GM21529 (cell line): Measurements from ENCODE around the gene SPOPL.
"Not testable (repeated sequence)": the region's sequence is repeated elsewhere in the genome, so short reads cannot be mapped to it uniquely, and the experiment has no call there.

Experiments
- ATAC-seq: cut with Tn5 transposase; IDR thresholded peaks from one replicate; pipeline ENCODE4 v1.9.1; 2021; ENCODE audit not compliant: unreplicated experiment

The SPOPL gene

GRCh38 chr2:138522556-138522955 is 21.0 kb downstream of the SPOPL start:
- peak; percentile 81 for ATAC-seq

GRCh38 chr2:138523018-138523672 is 21.6 kb downstream of the SPOPL start:
- peak; percentile 53 for ATAC-seq

DNA sequence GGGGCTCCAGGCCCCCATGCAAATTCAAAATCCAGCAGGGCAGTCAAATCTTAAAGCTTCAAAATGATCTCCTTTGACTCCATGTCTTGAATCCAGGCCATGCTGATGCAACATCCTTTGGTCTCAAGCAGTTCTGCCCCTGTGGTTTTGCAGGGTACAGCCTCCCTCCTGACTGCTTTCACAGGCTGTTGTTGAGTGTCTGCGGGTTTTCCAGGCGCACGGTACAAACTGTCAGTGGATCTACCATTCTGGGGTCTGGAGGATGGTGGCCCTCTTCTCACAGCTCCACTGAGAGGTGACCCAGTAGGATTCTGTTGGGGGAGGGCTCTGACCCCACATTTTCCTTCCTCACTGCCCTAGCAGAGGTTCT is 22.1 kb downstream of the SPOPL start:
- ATAC-seq, result peak; percentile 30

- ATAC-seq, result not testable (repeated sequence)
Measured at GRCh38 chr2:138524353-138524752, 22.8 kb downstream of the SPOPL start.

DNA sequence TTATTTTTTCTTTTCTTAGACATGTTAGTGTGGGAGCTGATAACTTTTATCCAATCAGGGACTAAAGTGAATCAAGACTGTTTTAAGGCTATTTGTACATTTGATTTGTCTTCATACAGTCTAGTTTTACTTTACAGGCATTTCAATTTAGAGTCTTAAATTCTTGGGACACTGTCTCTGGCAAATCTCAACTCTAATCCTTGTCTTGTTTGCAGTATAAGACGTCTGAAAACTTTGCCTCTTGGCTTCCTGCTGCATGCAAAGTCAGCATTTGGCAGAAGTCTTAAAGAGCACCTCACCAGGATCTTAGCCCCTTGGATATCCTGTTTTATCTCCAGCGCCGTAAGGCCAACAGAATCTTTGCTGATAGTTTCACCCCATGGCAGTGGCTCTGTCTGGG is 30.3 kb downstream of the SPOPL start:
- ATAC-seq, result no peak

DNA sequence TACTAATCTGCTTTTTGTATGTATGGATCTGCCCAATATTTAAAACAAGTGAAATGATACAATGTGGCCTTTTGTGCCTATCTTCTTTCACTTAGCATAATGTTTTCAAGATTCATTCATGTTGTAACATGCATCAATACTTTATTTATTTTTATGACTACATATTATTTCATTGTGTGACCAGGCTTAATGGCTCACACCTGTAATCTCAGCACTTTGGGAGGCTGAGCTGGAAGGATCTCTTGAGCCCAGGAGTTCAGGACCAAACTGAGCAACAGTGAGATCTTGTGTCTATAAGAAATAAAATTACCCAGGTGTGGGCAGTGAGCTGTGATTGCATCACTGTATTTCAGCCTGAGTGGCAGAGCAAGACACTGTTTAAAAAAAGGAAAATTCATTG is 33.2 kb downstream of the SPOPL start:
- no peak for ATAC-seq

DNA sequence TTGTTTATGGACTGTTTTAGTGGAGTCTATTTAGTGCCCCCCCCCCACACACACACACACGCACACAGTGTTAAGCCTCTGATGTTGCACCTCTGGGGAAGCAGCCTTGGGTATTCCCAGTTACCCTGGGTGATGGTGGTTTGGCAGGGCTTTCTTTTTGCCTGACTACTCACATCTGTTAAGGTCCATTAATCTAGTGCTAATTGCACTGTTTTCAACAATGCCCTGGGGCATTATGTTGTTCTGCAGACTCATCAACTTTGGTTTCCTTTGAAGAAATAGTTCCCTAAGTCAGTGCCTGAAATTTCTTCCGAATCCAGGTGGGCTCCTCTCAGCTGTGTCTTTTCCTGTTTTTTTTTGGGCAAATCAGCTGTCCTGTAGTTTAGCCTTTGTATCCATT is 34.7 kb downstream of the SPOPL start:
- ATAC-seq, result peak; percentile 87

- no peak for ATAC-seq
Measured at GRCh38 chr2:138536740-138537139, 35.2 kb downstream of the SPOPL start.

DNA sequence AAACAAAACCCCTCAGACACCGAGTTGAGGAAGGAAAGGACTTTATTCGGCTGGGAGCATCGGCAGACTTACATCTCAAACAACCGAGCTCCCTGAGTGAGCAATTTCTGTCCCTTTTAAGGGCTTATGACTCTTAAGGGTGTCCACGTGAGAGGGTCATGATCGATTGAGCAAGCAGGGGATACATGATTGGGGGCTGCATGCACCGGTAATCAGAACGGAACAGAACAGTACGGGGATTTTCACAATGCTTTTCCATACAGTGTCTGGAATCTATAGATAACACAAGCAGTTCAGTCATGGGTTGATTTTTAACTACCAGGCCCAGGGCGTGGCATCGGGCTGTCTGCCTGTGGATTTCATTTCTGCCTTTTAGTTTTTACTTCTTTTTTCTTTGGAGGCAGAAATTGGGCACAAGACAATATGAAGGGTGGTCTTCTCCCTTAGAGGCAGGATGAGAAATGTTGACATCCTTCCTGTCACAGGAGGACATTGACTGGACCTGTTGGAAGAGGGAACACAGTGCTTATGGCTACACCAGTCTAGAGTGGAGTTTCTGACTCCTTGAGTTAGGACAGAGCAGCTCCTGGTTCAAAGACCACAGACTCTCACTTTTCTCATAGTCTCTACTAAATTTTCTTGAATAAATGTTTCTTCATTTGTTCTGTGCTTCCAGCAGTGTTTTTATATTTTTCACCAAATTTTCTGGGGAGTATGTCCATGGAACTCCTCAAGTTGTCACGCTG is 35.8 kb downstream of the SPOPL start:
- no peak for ATAC-seq

DNA sequence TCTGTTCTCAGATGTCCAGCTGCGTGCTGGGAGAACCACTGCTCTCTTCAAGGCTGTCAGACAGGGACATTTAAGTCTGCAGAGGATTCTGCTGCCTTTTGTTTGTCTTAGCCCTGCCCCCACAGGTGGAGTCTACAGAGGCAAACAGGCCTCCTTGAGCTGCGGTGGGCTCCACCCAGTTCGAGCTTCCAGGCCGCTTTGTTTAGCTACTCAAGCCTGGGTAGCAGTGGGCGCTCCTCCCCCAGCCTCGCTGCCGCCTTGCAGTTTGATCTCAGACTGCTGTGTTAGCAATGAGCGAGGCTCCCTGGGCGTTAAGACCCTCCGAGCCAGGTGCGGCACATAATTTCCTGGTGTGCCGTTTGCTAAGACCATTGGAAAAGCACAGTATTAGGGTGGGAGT is 42.6 kb downstream of the SPOPL start:
- not testable (repeated sequence) for ATAC-seq

DNA sequence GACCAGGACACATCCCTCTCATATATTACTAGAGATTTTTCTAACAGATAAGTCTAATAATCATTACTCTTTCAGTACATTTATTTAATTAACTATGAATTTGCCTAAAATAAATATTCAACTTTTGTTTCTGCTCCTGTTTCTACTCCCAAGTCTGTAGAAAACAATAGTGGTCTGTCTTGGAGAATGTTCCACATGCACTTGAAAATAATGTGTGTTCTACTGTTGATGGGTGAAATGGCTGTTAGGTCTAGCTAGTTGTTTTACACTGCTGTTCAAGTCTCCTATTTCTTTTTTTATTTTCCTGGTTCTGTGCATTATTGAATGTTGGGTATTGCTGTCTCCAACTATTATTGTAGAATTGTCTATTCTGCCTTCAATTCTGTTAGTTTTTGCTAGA is 47.2 kb downstream of the SPOPL start:
- no peak for ATAC-seq

DNA sequence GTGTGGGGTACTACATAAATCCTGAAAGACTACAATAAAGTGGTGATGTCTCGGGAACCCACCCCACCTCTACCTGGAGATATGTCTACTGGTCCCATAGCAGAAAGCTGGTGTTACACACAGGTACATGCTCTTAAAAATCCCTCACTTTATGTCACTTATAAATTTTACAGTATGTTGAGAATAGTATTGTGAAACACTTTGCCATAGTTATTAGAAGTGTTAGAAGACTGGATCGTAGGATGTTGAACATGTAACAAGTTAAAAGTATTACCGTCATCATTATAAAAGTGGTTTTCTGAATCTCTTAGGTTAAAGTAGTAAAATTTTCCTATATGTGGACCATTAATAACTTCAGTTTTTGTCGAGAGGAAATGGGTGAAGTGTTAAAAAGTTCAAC is 48.6 kb downstream of the SPOPL start:
- ATAC-seq, result no peak

DNA sequence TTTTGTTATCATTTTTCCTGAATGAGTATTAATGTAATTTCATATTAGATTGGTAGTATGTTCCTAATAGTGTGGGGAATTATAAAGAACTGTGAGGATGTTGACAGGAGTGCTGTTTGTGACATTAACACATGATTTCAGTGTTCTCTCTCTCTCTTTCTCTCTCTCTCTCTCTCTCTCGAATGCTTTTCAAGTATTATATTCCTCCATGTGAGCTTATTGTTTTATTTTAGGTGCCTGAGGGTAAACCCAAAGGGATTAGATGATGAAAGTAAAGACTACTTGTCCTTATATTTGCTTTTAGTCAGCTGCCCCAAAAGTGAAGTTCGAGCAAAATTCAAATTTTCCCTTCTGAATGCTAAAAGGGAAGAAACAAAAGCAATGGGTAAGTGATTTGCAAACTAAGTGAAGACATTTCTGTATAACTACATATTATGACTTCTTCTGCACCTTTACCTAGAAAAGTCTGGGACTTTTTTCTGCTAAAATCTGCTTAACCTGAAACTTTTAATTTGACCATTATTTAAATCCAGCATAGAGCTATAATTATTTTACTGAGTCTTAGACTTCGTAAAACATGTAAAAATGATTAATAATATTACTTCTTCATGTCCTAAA is 49.2 kb downstream of the SPOPL start:
- ATAC-seq, result no peak

- no peak for ATAC-seq
Measured at GRCh38 chr2:138554123-138554522, 52.6 kb downstream of the SPOPL start.

GRCh38 chr2:138559641-138560040 is 58.1 kb downstream of the SPOPL start:
- no peak for ATAC-seq

DNA sequence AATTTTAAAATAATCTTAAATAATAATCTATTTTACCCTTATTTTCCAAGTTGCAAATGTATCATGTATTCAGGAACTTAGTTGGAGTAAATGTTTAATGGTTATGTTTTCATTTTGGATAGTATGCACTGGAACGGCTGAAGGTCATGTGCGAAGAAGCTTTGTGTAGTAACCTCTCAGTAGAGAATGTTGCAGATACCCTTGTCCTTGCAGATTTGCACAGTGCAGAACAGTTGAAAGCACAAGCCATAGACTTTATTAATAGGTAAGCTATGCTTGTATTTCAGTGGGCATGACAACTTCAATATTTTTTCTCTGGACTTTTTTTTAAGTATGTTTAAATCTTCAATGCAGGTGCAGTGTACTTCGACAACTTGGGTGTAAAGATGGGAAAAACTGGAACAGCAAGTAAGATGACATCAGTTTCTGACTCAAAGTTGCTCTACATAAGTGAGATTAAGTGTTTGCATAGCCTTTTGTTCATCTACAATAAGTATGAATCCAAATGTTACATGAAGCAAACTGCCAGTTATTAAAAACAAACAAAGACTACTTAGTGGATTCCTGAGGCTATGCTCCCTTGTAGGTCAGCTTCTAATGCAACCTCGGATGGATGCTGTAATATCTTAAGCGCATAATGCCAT is 63.1 kb downstream of the SPOPL start:
- no peak for ATAC-seq

- no peak for ATAC-seq
Measured at GRCh38 chr2:138565230-138565598, 63.6 kb downstream of the SPOPL start.

- ATAC-seq, result no peak
Measured at GRCh38 chr2:138572318-138572717, 70.7 kb downstream of the SPOPL start.

DNA sequence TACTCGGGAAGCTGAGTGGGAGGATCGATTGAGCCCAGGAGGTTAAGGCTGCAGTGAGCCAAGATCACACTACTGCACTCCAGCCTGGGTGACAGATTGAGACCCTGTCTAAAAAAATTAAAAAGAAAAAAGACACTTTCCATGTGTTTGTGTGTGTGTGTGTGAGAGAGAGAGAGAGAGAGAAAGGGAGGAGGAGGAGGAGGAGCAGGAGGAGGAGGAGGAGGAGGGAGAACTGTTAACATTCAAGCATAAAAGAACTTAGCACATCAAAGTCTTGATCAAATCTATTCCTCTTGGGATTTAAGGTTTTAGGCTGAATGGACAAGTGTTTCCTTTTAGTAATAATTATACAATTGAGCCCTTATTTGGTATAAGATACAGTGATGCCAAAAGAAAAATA is 75.5 kb downstream of the SPOPL start:
- ATAC-seq, result no peak

DNA sequence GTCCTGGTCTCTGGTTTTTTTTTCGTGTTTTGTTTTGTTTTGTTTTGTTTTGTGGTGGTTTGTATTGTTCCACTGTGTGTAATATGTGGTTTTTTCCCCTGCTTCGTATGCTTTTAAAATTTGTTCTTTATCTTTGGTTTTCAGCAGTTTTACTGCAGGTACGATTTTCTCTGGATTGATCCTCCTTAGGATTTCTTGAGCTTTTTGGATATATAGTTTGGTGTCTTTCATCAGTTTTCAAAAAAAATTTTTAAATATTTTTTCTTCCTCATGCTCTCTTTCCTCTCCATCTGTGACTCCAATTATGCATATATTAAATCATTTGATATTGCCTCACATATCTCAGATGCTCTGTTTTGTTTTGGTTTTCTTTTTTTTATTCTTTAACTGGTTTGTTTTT is 78.0 kb downstream of the SPOPL start:
- ATAC-seq, result no peak

- ATAC-seq, result no peak
Measured at GRCh38 chr2:138581909-138582308, 80.3 kb downstream of the SPOPL start.

- no peak for ATAC-seq
Measured at GRCh38 chr2:138589663-138590062, 88.1 kb downstream of the SPOPL start.
